Astrocyte (in vitro differentiated cells and primary cell): ENCODE results near the gene RAB11FIP4. TPM values are rescaled to one million over a fixed set of nuclear protein-coding genes. Genes with fewer than 3 reads are reported as not detected.

Source experiments
- DNase-seq: peaks from one replicate; pipeline ENCODE4 v3.0.0-alpha.2; 2010; ENCODE audit warnings: low read depth
- FAIRE-seq: peaks from 2 replicates; lab custom pipeline; 2011; peaks lifted over from hg19 to GRCh38; lab: Jason Lieb, UNC
- H2AFZ ChIP-seq: 2 replicates; pipeline ENCODE4 v1.6.0; 2012; ENCODE audit warnings: low read depth, low read length, inconsistent platforms
- H3K27ac ChIP-seq: 2 replicates; pipeline ENCODE4 v1.5.1; 2011; ENCODE audit warnings: low read depth, low read length, inconsistent platforms
- H3K27me3 ChIP-seq: 2 replicates; pipeline ENCODE4 v1.6.0; 2011; ENCODE audit warnings: low read length, inconsistent platforms; ENCODE audit not compliant: insufficient read depth
- H3K36me3 ChIP-seq: 2 replicates; pipeline ENCODE4 v1.5.1; 2011; ENCODE audit warnings: low read length, inconsistent platforms; ENCODE audit not compliant: insufficient read depth
- H3K4me1 ChIP-seq: 2 replicates; pipeline ENCODE4 v1.5.1; 2011; ENCODE audit warnings: low read length, inconsistent platforms; ENCODE audit not compliant: insufficient read depth
- H3K4me2 ChIP-seq: 2 replicates; pipeline ENCODE4 v1.6.0; 2012; ENCODE audit warnings: low read length, inconsistent platforms
- H3K4me3 ChIP-seq: 2 replicates; pipeline ENCODE4 v1.5.1; 2011; ENCODE audit warnings: low read depth, mild to moderate bottlenecking, low read length, inconsistent platforms; ENCODE audit not compliant: insufficient read depth
- H3K79me2 ChIP-seq: 2 replicates; pipeline ENCODE4 v1.6.0; 2012; ENCODE audit warnings: mild to moderate bottlenecking, low read length, inconsistent platforms; ENCODE audit not compliant: insufficient read depth
- H3K9ac ChIP-seq: 2 replicates; pipeline ENCODE4 v1.6.0; 2012; ENCODE audit warnings: mild to moderate bottlenecking, low read length, inconsistent platforms
- H3K9me3 ChIP-seq: 2 replicates; pipeline ENCODE4 v1.5.1; 2012; ENCODE audit warnings: low read depth, mild to moderate bottlenecking, low read length, inconsistent platforms; ENCODE audit not compliant: insufficient read depth
- H4K20me1 ChIP-seq: 2 replicates; pipeline ENCODE4 v1.6.0; 2012; ENCODE audit warnings: low read length, inconsistent platforms; ENCODE audit not compliant: insufficient read depth
- H3K27ac Mint-ChIP-seq: one replicate; pipeline ENCODE4 v1.8.0; 2021; ENCODE audit warnings: mild to moderate bottlenecking, mixed read lengths; ENCODE audit not compliant: unreplicated experiment
- H3K27me3 Mint-ChIP-seq: one replicate; pipeline ENCODE4 v1.8.0; 2021; ENCODE audit warnings: low read depth, mixed read lengths; ENCODE audit not compliant: unreplicated experiment
- H3K36me3 Mint-ChIP-seq: one replicate; pipeline ENCODE4 v1.8.0; 2021; ENCODE audit warnings: low read depth, mixed read lengths; ENCODE audit not compliant: unreplicated experiment
- H3K4me1 Mint-ChIP-seq: one replicate; pipeline ENCODE4 v1.8.0; 2021; ENCODE audit warnings: low read depth, mixed read lengths; ENCODE audit not compliant: unreplicated experiment
- H3K4me3 Mint-ChIP-seq: one replicate; pipeline ENCODE4 v1.8.0; 2021; ENCODE audit warnings: mild to moderate bottlenecking, moderate library complexity, mixed read lengths; ENCODE audit not compliant: unreplicated experiment
- H3K9me3 Mint-ChIP-seq: one replicate; pipeline ENCODE4 v1.8.0; 2021; ENCODE audit warnings: mild to moderate bottlenecking, mixed read lengths; ENCODE audit not compliant: unreplicated experiment
- EZH2 ChIP-seq: IDR thresholded peaks from 2 replicates; pipeline ENCODE4 v1.6.1; 2012; ENCODE audit warnings: mild to moderate bottlenecking, low read length, inconsistent platforms; ENCODE audit not compliant: insufficient read depth
- total RNA-seq: library from RNA; stranded (reverse); gene quantifications from 2 replicates; pipeline ENCODE4 v1.2.1, GENCODE V29; 2021
- TF ChIP-seq, protein P1 (sequence below): IDR thresholded peaks from 2 replicates; pipeline ENCODE4 v1.5.1; 2011; ENCODE audit warnings: low read depth, mild to moderate bottlenecking, inconsistent platforms, low read length, moderate library complexity; ENCODE audit not compliant: insufficient read depth

The RAB11FIP4 gene
- total RNA-seq, 1 donor from 2014 or later = 4.4 TPM

DNA sequence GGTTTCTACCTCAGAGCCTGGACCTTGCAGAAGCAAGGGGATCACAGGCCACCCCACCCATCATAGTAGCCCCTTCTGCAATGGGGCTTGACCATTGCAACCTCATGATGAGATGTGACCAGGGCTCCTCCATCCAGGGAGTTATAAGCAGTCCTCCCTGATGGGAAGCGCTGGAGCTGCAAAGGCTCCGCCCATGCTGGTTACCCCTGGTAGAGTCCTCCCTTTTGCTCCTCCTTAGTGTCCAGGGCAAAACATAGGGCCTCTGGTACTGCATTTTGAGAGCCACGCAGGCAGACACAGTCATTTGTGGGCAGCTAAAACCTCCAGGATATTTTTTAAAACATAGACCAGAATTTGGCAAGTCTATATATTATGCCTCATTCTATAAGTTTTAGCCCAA, 161.1 kb downstream of the RAB11FIP4 start:
- H2AFZ ChIP-seq = no peak overlapping the region
- no peak overlapping the region for H3K27ac ChIP-seq
- FAIRE-seq (no peak), DNase-seq (no peak)
- H4K20me1 ChIP-seq = no peaks in the 10 kb centered on the region
- no peak overlapping the region for H3K4me2 ChIP-seq
- H3K4me1 ChIP-seq = peaks cover 6% of the 10 kb centered on the region
- no peaks in the 10 kb centered on the region for H3K9me3 Mint-ChIP-seq
- H3K36me3 ChIP-seq = no peaks in the 10 kb centered on the region
- no peak overlapping the region for H3K4me3 ChIP-seq
- H3K27ac Mint-ChIP-seq = no peak overlapping the region
- H3K79me2 ChIP-seq = no peaks in the 10 kb centered on the region
- H3K9me3 ChIP-seq = no peaks in the 10 kb centered on the region
- H3K27me3 Mint-ChIP-seq = peaks cover 18% of the 10 kb centered on the region
- H3K4me1 Mint-ChIP-seq = peaks cover 2% of the 10 kb centered on the region
- no peak overlapping the region for H3K9ac ChIP-seq
- TF ChIP-seq, protein P1, sequence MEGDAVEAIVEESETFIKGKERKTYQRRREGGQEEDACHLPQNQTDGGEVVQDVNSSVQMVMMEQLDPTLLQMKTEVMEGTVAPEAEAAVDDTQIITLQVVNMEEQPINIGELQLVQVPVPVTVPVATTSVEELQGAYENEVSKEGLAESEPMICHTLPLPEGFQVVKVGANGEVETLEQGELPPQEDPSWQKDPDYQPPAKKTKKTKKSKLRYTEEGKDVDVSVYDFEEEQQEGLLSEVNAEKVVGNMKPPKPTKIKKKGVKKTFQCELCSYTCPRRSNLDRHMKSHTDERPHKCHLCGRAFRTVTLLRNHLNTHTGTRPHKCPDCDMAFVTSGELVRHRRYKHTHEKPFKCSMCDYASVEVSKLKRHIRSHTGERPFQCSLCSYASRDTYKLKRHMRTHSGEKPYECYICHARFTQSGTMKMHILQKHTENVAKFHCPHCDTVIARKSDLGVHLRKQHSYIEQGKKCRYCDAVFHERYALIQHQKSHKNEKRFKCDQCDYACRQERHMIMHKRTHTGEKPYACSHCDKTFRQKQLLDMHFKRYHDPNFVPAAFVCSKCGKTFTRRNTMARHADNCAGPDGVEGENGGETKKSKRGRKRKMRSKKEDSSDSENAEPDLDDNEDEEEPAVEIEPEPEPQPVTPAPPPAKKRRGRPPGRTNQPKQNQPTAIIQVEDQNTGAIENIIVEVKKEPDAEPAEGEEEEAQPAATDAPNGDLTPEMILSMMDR = no peak
- no peak for TF ChIP-seq EZH2
- H3K4me3 Mint-ChIP-seq = no peak overlapping the region
- no peaks in the 10 kb centered on the region for H3K27me3 ChIP-seq
- no peaks in the 10 kb centered on the region for H3K36me3 Mint-ChIP-seq

DNA sequence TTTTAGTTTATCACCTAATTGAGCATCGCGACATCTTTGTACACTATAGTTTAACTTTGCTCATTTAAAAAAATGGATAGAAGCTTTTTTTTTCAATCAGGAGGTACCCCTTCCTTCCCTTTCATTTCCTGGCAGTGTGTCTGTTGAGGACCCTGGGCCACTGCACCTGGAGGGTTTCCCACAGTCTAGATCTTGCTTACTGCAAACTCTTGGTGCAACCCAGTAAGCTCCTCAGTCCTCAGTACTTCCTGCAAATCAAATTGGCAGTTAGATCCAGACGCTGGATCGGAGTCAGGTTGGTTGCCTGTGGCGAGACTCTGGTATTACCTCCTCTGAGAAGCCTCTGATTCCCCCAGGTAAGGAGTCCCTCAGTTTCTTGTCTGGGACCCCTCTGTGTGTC, 162.0 kb downstream of the RAB11FIP4 start:
- peaks cover 12% of the 10 kb centered on the region for H3K4me1 ChIP-seq
- no peaks in the 10 kb centered on the region for H4K20me1 ChIP-seq
- no peak overlapping the region for H3K27ac ChIP-seq
- no peaks in the 10 kb centered on the region for H3K27me3 ChIP-seq
- no peak overlapping the region for H3K4me2 ChIP-seq
- DNase-seq = no peak
- Mint-ChIP-seq H3K27ac (no peak overlapping the region), H3K9me3 (no peaks in the 10 kb centered on the region), H3K36me3 (no peaks in the 10 kb centered on the region), H3K4me3 (no peak overlapping the region), H3K4me1 (peaks cover 2% of the 10 kb centered on the region), H3K27me3 (peaks cover 18% of the 10 kb centered on the region)
- H3K36me3 ChIP-seq = no peaks in the 10 kb centered on the region
- no peak overlapping the region for H3K9ac ChIP-seq
- no peak overlapping the region for H3K4me3 ChIP-seq
- H3K79me2 ChIP-seq = no peaks in the 10 kb centered on the region
- no peak overlapping the region for H2AFZ ChIP-seq
- TF ChIP-seq, protein P1 = no peak
- TF ChIP-seq EZH2 = no peak
- no peaks in the 10 kb centered on the region for H3K9me3 ChIP-seq
- FAIRE-seq = no peak

DNA sequence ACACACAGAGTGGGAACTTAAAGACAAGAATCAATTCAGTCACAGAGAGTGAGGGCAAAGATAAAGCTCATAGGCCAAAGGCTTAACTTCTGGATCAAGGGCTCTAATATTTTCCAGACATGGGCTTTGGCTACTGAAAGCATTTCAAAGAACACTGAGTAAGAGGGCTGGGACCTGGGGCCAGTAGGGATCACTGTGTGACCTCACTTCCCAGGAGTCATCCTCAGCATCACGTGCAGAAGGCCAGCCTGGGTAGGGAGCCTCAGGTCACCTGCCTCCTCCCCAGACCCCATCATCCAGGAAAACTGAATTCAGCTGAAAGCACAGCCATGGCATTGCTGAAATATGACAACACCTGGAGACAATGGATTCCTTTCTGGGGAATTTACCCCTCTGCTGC, 163.5 kb downstream of the RAB11FIP4 start:
- H3K4me1 Mint-ChIP-seq = no peaks in the 10 kb centered on the region
- no peak for DNase-seq
- Histone ChIP-seq H3K27ac (no peak overlapping the region), H3K79me2 (peaks cover 9% of the 10 kb centered on the region), H4K20me1 (no peaks in the 10 kb centered on the region), H3K27me3 (no peaks in the 10 kb centered on the region), H3K4me1 (peaks cover 6% of the 10 kb centered on the region), H3K36me3 (no peaks in the 10 kb centered on the region), H3K9ac (no peak overlapping the region), H3K9me3 (no peaks in the 10 kb centered on the region), H3K4me3 (no peak overlapping the region), H3K4me2 (no peak overlapping the region), H2AFZ (no peak overlapping the region)
- H3K4me3 Mint-ChIP-seq = no peak overlapping the region
- H3K27me3 Mint-ChIP-seq = peaks cover 18% of the 10 kb centered on the region
- no peaks in the 10 kb centered on the region for H3K36me3 Mint-ChIP-seq
- no peaks in the 10 kb centered on the region for H3K9me3 Mint-ChIP-seq
- H3K27ac Mint-ChIP-seq = no peak overlapping the region
- FAIRE-seq = no peak
- TF ChIP-seq, protein P1 = no peak
- no peak for TF ChIP-seq EZH2
